ENCODE results near the gene SRD5A2.

- TF ChIP-seq, protein P1, sequence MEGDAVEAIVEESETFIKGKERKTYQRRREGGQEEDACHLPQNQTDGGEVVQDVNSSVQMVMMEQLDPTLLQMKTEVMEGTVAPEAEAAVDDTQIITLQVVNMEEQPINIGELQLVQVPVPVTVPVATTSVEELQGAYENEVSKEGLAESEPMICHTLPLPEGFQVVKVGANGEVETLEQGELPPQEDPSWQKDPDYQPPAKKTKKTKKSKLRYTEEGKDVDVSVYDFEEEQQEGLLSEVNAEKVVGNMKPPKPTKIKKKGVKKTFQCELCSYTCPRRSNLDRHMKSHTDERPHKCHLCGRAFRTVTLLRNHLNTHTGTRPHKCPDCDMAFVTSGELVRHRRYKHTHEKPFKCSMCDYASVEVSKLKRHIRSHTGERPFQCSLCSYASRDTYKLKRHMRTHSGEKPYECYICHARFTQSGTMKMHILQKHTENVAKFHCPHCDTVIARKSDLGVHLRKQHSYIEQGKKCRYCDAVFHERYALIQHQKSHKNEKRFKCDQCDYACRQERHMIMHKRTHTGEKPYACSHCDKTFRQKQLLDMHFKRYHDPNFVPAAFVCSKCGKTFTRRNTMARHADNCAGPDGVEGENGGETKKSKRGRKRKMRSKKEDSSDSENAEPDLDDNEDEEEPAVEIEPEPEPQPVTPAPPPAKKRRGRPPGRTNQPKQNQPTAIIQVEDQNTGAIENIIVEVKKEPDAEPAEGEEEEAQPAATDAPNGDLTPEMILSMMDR (IDR thresholded peaks at IDR 0.05; ENCODE audit: low read depth, low read length, missing input control) = no peak
- TF ChIP-seq FOXA1 (IDR thresholded peaks at IDR 0.05) = no peak
- TF ChIP-seq YY1 (IDR thresholded peaks at IDR 0.05) = no peak
- no peak for TF ChIP-seq TAF1 (conservative IDR thresholded peaks at IDR 0.05)
- no peak for TF ChIP-seq JUND (IDR thresholded peaks at IDR 0.05)
- TF ChIP-seq MAX (IDR thresholded peaks at IDR 0.05) = no peak
- TF ChIP-seq, protein P2, sequence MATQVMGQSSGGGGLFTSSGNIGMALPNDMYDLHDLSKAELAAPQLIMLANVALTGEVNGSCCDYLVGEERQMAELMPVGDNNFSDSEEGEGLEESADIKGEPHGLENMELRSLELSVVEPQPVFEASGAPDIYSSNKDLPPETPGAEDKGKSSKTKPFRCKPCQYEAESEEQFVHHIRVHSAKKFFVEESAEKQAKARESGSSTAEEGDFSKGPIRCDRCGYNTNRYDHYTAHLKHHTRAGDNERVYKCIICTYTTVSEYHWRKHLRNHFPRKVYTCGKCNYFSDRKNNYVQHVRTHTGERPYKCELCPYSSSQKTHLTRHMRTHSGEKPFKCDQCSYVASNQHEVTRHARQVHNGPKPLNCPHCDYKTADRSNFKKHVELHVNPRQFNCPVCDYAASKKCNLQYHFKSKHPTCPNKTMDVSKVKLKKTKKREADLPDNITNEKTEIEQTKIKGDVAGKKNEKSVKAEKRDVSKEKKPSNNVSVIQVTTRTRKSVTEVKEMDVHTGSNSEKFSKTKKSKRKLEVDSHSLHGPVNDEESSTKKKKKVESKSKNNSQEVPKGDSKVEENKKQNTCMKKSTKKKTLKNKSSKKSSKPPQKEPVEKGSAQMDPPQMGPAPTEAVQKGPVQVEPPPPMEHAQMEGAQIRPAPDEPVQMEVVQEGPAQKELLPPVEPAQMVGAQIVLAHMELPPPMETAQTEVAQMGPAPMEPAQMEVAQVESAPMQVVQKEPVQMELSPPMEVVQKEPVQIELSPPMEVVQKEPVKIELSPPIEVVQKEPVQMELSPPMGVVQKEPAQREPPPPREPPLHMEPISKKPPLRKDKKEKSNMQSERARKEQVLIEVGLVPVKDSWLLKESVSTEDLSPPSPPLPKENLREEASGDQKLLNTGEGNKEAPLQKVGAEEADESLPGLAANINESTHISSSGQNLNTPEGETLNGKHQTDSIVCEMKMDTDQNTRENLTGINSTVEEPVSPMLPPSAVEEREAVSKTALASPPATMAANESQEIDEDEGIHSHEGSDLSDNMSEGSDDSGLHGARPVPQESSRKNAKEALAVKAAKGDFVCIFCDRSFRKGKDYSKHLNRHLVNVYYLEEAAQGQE (IDR thresholded peaks at IDR 0.05) = no peak
- TF ChIP-seq ATF3 (IDR thresholded peaks at IDR 0.05) = no peak
- TF ChIP-seq, protein P3, sequence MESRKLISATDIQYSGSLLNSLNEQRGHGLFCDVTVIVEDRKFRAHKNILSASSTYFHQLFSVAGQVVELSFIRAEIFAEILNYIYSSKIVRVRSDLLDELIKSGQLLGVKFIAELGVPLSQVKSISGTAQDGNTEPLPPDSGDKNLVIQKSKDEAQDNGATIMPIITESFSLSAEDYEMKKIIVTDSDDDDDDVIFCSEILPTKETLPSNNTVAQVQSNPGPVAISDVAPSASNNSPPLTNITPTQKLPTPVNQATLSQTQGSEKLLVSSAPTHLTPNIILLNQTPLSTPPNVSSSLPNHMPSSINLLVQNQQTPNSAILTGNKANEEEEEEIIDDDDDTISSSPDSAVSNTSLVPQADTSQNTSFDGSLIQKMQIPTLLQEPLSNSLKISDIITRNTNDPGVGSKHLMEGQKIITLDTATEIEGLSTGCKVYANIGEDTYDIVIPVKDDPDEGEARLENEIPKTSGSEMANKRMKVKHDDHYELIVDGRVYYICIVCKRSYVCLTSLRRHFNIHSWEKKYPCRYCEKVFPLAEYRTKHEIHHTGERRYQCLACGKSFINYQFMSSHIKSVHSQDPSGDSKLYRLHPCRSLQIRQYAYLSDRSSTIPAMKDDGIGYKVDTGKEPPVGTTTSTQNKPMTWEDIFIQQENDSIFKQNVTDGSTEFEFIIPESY (IDR thresholded peaks at IDR 0.05) = no peak
- TF ChIP-seq SP1 (IDR thresholded peaks at IDR 0.05) = no peak
- no peak for TF ChIP-seq HNF4A (conservative IDR thresholded peaks at IDR 0.05)
Observed at GRCh38 chr2:31579996-31580320, 780 bp downstream of the SRD5A2 start.
